ENCODE data around the gene PLCXD3. TPM values are rescaled to one million over a fixed set of nuclear protein-coding genes. Genes with fewer than 3 reads are reported as not detected.

The PLCXD3 gene
- total RNA-seq, 1 experiment from 2014 or later, result 0.04 TPM

- Mint-ChIP-seq H3K4me1 (no peaks in the 10 kb centered on the region), H3K27me3 (ENCODE audit: low read depth) (no peaks in the 10 kb centered on the region), H3K27ac (no peak overlapping the region), H3K36me3 (no peaks in the 10 kb centered on the region), H3K9me3 (no peaks in the 10 kb centered on the region), H3K4me3 (no peak overlapping the region)
- no peak for DNase-seq (ENCODE audit: low spot score)
- ChIA-PET POLR2A (no interaction called here), CTCF (no interaction called here)
- ATAC-seq, result no peak
- TF ChIP-seq ZNF423 (CRISPR knock-in tag; IDR thresholded peaks at IDR 0.05) (no peak), TP53 (CRISPR knock-in tag; IDR thresholded peaks at IDR 0.05) (no peak), JAZF1 (CRISPR knock-in tag; IDR thresholded peaks at IDR 0.05) (no peak), MXD4 (CRISPR knock-in tag; IDR thresholded peaks at IDR 0.05; ENCODE audit: borderline replicate concordance) (no peak), EMX1 (CRISPR knock-in tag; IDR thresholded peaks at IDR 0.05) (no peak), ZBTB21 (CRISPR knock-in tag; IDR thresholded peaks at IDR 0.05; ENCODE audit: borderline replicate concordance) (no peak), JUN (CRISPR knock-in tag; IDR thresholded peaks at IDR 0.05) (no peak)
- TF ChIP-seq, protein P1, sequence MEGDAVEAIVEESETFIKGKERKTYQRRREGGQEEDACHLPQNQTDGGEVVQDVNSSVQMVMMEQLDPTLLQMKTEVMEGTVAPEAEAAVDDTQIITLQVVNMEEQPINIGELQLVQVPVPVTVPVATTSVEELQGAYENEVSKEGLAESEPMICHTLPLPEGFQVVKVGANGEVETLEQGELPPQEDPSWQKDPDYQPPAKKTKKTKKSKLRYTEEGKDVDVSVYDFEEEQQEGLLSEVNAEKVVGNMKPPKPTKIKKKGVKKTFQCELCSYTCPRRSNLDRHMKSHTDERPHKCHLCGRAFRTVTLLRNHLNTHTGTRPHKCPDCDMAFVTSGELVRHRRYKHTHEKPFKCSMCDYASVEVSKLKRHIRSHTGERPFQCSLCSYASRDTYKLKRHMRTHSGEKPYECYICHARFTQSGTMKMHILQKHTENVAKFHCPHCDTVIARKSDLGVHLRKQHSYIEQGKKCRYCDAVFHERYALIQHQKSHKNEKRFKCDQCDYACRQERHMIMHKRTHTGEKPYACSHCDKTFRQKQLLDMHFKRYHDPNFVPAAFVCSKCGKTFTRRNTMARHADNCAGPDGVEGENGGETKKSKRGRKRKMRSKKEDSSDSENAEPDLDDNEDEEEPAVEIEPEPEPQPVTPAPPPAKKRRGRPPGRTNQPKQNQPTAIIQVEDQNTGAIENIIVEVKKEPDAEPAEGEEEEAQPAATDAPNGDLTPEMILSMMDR (IDR thresholded peaks at IDR 0.05), result no peak
- TF ChIP-seq, protein P2, sequence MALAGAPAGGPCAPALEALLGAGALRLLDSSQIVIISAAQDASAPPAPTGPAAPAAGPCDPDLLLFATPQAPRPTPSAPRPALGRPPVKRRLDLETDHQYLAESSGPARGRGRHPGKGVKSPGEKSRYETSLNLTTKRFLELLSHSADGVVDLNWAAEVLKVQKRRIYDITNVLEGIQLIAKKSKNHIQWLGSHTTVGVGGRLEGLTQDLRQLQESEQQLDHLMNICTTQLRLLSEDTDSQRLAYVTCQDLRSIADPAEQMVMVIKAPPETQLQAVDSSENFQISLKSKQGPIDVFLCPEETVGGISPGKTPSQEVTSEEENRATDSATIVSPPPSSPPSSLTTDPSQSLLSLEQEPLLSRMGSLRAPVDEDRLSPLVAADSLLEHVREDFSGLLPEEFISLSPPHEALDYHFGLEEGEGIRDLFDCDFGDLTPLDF (CRISPR knock-in tag; IDR thresholded peaks at IDR 0.05), result no peak
- TF ChIP-seq, protein P3, sequence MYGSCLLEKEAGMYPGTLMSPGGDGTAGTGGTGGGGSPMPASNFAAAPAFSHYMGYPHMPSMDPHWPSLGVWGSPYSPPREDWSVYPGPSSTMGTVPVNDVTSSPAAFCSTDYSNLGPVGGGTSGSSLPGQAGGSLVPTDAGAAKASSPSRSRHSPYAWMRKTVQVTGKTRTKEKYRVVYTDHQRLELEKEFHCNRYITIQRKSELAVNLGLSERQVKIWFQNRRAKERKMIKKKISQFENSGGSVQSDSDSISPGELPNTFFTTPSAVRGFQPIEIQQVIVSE (CRISPR knock-in tag; IDR thresholded peaks at IDR 0.05; ENCODE audit: borderline replicate concordance), result no peak
- TF ChIP-seq, protein P4, sequence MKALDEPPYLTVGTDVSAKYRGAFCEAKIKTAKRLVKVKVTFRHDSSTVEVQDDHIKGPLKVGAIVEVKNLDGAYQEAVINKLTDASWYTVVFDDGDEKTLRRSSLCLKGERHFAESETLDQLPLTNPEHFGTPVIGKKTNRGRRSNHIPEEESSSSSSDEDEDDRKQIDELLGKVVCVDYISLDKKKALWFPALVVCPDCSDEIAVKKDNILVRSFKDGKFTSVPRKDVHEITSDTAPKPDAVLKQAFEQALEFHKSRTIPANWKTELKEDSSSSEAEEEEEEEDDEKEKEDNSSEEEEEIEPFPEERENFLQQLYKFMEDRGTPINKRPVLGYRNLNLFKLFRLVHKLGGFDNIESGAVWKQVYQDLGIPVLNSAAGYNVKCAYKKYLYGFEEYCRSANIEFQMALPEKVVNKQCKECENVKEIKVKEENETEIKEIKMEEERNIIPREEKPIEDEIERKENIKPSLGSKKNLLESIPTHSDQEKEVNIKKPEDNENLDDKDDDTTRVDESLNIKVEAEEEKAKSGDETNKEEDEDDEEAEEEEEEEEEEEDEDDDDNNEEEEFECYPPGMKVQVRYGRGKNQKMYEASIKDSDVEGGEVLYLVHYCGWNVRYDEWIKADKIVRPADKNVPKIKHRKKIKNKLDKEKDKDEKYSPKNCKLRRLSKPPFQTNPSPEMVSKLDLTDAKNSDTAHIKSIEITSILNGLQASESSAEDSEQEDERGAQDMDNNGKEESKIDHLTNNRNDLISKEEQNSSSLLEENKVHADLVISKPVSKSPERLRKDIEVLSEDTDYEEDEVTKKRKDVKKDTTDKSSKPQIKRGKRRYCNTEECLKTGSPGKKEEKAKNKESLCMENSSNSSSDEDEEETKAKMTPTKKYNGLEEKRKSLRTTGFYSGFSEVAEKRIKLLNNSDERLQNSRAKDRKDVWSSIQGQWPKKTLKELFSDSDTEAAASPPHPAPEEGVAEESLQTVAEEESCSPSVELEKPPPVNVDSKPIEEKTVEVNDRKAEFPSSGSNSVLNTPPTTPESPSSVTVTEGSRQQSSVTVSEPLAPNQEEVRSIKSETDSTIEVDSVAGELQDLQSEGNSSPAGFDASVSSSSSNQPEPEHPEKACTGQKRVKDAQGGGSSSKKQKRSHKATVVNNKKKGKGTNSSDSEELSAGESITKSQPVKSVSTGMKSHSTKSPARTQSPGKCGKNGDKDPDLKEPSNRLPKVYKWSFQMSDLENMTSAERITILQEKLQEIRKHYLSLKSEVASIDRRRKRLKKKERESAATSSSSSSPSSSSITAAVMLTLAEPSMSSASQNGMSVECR (CRISPR knock-in tag; IDR thresholded peaks at IDR 0.05; ENCODE audit: borderline replicate concordance), result no peak
Measured at GRCh38 chr5:41312478-41313060, 197.8 kb downstream of the PLCXD3 start.

DNA sequence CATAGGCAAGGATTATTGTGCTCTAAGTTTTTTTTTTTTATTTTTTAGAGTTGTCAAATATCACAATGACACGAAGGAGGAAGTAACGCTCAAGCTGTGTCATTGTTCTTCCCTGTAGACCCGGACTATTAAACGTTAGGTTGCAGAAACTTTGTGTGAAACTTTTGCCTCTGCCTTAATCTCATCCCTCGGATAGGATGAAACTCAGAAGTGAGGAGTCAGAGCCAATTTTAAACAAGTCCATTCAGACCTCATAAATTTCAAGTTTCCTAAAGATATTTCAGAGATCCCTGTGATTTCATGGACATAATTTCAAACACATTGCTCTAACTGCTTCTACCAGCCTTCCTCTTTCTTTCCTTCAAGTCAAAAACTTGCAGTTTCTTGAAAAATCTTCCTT is 198.3 kb downstream of the PLCXD3 start:
- Mint-ChIP-seq H3K4me3 (no peak overlapping the region), H3K27me3 (ENCODE audit: low read depth) (no peaks in the 10 kb centered on the region), H3K27ac (no peak overlapping the region), H3K36me3 (no peaks in the 10 kb centered on the region), H3K4me1 (no peaks in the 10 kb centered on the region), H3K9me3 (no peaks in the 10 kb centered on the region)
- ATAC-seq, result no peak
- ChIA-PET CTCF (no interaction called here), POLR2A (no interaction called here)
- no peak for DNase-seq (ENCODE audit: low spot score)
- TF ChIP-seq ZNF219 (CRISPR knock-in tag; IDR thresholded peaks at IDR 0.05; ENCODE audit: borderline replicate concordance), result no peak
- TF ChIP-seq ELF4 (CRISPR knock-in tag; IDR thresholded peaks at IDR 0.05; ENCODE audit: low read depth), result no peak
- no peak for TF ChIP-seq ZNF317 (CRISPR knock-in tag; IDR thresholded peaks at IDR 0.05; ENCODE audit: borderline replicate concordance, low read depth)
- no peak for TF ChIP-seq GRHL2 (CRISPR knock-in tag; IDR thresholded peaks at IDR 0.05; ENCODE audit: insufficient replicate concordance, severe bottlenecking)
- no peak for TF ChIP-seq CREM (CRISPR knock-in tag; IDR thresholded peaks at IDR 0.05)
- TF ChIP-seq, protein P5, sequence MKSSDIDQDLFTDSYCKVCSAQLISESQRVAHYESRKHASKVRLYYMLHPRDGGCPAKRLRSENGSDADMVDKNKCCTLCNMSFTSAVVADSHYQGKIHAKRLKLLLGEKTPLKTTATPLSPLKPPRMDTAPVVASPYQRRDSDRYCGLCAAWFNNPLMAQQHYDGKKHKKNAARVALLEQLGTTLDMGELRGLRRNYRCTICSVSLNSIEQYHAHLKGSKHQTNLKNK (CRISPR knock-in tag; IDR thresholded peaks at IDR 0.05), result no peak
- no peak for TF ChIP-seq PREB (CRISPR knock-in tag; IDR thresholded peaks at IDR 0.05; ENCODE audit: borderline replicate concordance)
- TF ChIP-seq, protein P6, sequence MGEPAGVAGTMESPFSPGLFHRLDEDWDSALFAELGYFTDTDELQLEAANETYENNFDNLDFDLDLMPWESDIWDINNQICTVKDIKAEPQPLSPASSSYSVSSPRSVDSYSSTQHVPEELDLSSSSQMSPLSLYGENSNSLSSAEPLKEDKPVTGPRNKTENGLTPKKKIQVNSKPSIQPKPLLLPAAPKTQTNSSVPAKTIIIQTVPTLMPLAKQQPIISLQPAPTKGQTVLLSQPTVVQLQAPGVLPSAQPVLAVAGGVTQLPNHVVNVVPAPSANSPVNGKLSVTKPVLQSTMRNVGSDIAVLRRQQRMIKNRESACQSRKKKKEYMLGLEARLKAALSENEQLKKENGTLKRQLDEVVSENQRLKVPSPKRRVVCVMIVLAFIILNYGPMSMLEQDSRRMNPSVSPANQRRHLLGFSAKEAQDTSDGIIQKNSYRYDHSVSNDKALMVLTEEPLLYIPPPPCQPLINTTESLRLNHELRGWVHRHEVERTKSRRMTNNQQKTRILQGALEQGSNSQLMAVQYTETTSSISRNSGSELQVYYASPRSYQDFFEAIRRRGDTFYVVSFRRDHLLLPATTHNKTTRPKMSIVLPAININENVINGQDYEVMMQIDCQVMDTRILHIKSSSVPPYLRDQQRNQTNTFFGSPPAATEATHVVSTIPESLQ (CRISPR knock-in tag; IDR thresholded peaks at IDR 0.05), result no peak
- TF ChIP-seq GABPB1 (CRISPR knock-in tag; IDR thresholded peaks at IDR 0.05), result no peak
- no peak for TF ChIP-seq IRF1 (CRISPR knock-in tag; IDR thresholded peaks at IDR 0.05)
- TF ChIP-seq ZNF671 (CRISPR knock-in tag; IDR thresholded peaks at IDR 0.05), result no peak

Measured in WTC11 (cell line).